ENCODE data around the gene OTOS. TPM values are rescaled to one million over a fixed set of nuclear protein-coding genes. Genes with fewer than 3 reads are reported as not detected.

The OTOS gene
- total RNA-seq, 1 experiment from 2014 or later, result not detected

DNA sequence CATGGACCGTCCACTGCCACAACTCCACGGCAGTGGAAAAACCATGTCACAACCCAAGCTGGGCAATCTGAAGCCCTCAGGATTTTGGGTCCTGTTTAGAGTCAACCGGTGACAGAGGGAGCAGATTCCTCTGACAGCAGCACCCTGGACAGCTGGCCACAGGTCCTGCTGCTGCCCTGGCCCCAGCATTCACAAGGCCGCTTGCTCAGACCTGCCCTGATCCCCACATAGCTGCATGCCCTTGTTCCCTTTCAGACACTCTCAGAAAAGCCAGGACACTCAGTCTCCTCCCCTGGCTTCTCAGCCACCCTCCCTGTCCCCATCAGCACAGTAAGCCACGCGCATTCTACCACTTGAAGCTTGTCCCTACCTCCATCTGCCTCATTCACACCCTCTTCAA lies 6.0 kb downstream of the OTOS start:
- no peak for DNase-seq
- H3K27ac Mint-ChIP-seq (ENCODE audit: unreplicated experiment), result no peak overlapping the region
- no TSS peak for BruUV-seq (replicated peaks)
- peaks cover 13% of the 10 kb centered on the region for H3K4me1 Mint-ChIP-seq (ENCODE audit: low read depth, unreplicated experiment)
- intact Hi-C loops (cut with micrococcal nuclease; ENCODE audit: unreplicated experiment), result no loop called here
- TF ChIP-seq, protein P1, sequence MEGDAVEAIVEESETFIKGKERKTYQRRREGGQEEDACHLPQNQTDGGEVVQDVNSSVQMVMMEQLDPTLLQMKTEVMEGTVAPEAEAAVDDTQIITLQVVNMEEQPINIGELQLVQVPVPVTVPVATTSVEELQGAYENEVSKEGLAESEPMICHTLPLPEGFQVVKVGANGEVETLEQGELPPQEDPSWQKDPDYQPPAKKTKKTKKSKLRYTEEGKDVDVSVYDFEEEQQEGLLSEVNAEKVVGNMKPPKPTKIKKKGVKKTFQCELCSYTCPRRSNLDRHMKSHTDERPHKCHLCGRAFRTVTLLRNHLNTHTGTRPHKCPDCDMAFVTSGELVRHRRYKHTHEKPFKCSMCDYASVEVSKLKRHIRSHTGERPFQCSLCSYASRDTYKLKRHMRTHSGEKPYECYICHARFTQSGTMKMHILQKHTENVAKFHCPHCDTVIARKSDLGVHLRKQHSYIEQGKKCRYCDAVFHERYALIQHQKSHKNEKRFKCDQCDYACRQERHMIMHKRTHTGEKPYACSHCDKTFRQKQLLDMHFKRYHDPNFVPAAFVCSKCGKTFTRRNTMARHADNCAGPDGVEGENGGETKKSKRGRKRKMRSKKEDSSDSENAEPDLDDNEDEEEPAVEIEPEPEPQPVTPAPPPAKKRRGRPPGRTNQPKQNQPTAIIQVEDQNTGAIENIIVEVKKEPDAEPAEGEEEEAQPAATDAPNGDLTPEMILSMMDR (IDR thresholded peaks at IDR 0.05; ENCODE audit: unreplicated experiment), result no peak
- peaks cover 23% of the 10 kb centered on the region for H3K27me3 Mint-ChIP-seq (ENCODE audit: unreplicated experiment)
- CTCF ChIA-PET, result no interaction called here
- no peaks in the 10 kb centered on the region for H3K9me3 Mint-ChIP-seq (ENCODE audit: low read depth, unreplicated experiment)
- H3K4me3 Mint-ChIP-seq (ENCODE audit: low read depth, unreplicated experiment), result peak overlapping the region; percentile 99
- peaks cover 21% of the 10 kb centered on the region for H3K36me3 Mint-ChIP-seq (ENCODE audit: insufficient read depth, unreplicated experiment)

DNA sequence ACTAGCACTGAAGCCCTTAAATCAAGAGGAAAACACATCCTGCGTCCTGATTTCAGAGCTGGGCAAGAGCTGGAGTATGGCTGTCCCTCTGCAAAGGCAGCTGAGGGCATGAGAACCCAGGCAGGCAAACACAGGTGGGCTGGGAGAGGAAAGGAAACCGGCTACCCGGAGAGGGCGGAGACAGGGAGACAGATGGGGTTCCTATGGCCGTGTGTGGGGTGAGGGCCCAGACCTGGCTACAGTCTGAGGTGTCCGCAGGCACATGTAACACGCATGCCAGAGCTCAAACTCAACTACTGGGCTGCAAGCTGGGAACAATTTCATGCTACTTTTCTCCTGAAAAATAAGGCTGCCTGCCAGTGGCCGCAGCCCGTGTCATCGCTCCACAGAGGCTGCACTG lies 7.1 kb downstream of the OTOS start:
- intact Hi-C loops (cut with micrococcal nuclease; ENCODE audit: unreplicated experiment), result no loop called here
- CTCF ChIA-PET, result no interaction called here
- TF ChIP-seq, protein P1 (IDR thresholded peaks at IDR 0.05; ENCODE audit: unreplicated experiment), result no peak
- peaks cover 13% of the 10 kb centered on the region for H3K4me1 Mint-ChIP-seq (ENCODE audit: low read depth, unreplicated experiment)
- no peaks in the 10 kb centered on the region for H3K9me3 Mint-ChIP-seq (ENCODE audit: low read depth, unreplicated experiment)
- no peak overlapping the region for H3K27ac Mint-ChIP-seq (ENCODE audit: unreplicated experiment)
- no TSS peak for BruUV-seq (replicated peaks)
- H3K27me3 Mint-ChIP-seq (ENCODE audit: unreplicated experiment), result peaks cover 15% of the 10 kb centered on the region
- H3K4me3 Mint-ChIP-seq (ENCODE audit: low read depth, unreplicated experiment), result no peak overlapping the region
- no peak for DNase-seq
- H3K36me3 Mint-ChIP-seq (ENCODE audit: insufficient read depth, unreplicated experiment), result peaks cover 28% of the 10 kb centered on the region

DNA sequence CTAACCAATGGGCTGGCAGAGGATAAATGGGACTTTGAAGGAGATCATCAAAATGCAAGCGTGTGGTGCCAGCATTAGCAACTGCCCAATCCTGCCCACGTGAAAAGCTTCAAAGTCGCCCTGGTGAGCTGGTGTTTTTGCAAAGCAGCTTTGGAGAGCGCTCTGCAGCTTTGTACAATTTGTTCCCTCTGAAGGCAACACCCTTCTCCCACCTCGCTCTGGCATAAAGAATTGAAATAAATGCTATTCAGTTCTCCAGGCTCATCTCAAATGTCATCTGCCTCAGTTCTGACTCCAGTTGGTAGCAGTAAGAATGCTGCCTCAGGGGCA lies 7.8 kb downstream of the OTOS start:
- Mint-ChIP-seq H3K27me3 (ENCODE audit: unreplicated experiment) (peaks cover 12% of the 10 kb centered on the region), H3K27ac (ENCODE audit: unreplicated experiment) (no peak overlapping the region)

GRCh38 chr2:240131941-240132650 lies 8.4 kb downstream of the OTOS start:
- Mint-ChIP-seq H3K9me3 (ENCODE audit: low read depth, unreplicated experiment) (no peaks in the 10 kb centered on the region), H3K4me3 (ENCODE audit: low read depth, unreplicated experiment) (no peak overlapping the region), H3K27me3 (ENCODE audit: unreplicated experiment) (peaks cover 7% of the 10 kb centered on the region), H3K36me3 (ENCODE audit: insufficient read depth, unreplicated experiment) (peaks cover 28% of the 10 kb centered on the region), H3K4me1 (ENCODE audit: low read depth, unreplicated experiment) (peaks cover 13% of the 10 kb centered on the region), H3K27ac (ENCODE audit: unreplicated experiment) (no peak overlapping the region)
- intact Hi-C loops (cut with micrococcal nuclease; ENCODE audit: unreplicated experiment), result no loop called here
- DNase-seq, result no peak
- no TSS peak for BruUV-seq (replicated peaks)
- CTCF ChIA-PET, result no interaction called here
- TF ChIP-seq, protein P1 (IDR thresholded peaks at IDR 0.05; ENCODE audit: unreplicated experiment), result peak; percentile 31

More for the DNA sequence above, 7.8 kb downstream of the OTOS start:
- no peak for DNase-seq
- Mint-ChIP-seq H3K9me3 (ENCODE audit: low read depth, unreplicated experiment) (no peaks in the 10 kb centered on the region), H3K4me3 (ENCODE audit: low read depth, unreplicated experiment) (no peak overlapping the region), H3K4me1 (ENCODE audit: low read depth, unreplicated experiment) (peaks cover 13% of the 10 kb centered on the region), H3K36me3 (ENCODE audit: insufficient read depth, unreplicated experiment) (peaks cover 28% of the 10 kb centered on the region)
- TF ChIP-seq, protein P1 (IDR thresholded peaks at IDR 0.05; ENCODE audit: unreplicated experiment), result no peak
- intact Hi-C loops (cut with micrococcal nuclease; ENCODE audit: unreplicated experiment), result no loop called here
- CTCF ChIA-PET, result no interaction called here
- no TSS peak for BruUV-seq (replicated peaks)

Data from Calu3 (cell line).